Endodermal cell (in vitro differentiated cells): ENCODE data around the gene KHDC4. TPM values are rescaled to one million over a fixed set of nuclear protein-coding genes. Genes with fewer than 3 reads are reported as not detected.

Experiments
- DNase-seq: peaks from one replicate; pipeline ENCODE4 v3.0.0-alpha.2; 2017
- H3K27ac ChIP-seq: 2 replicates; pipeline ENCODE4 v1.5.1; 2013; ENCODE audit warnings: mild to moderate bottlenecking, low read depth, low read length, moderate library complexity
- H3K27me3 ChIP-seq: 2 replicates; pipeline ENCODE4 v1.6.1; 2013; ENCODE audit warnings: mild to moderate bottlenecking, low read length, moderate library complexity; ENCODE audit not compliant: insufficient read depth, control insufficient read depth, poor library complexity, severe bottlenecking
- H3K36me3 ChIP-seq: 2 replicates; pipeline ENCODE4 v1.7.0; 2013; ENCODE audit warnings: mild to moderate bottlenecking, low read length, moderate library complexity; ENCODE audit not compliant: control insufficient read depth, insufficient read depth
- H3K4me1 ChIP-seq: one replicate; pipeline ENCODE4 v1.7.0; 2013; ENCODE audit warnings: low read length; ENCODE audit not compliant: control insufficient read depth, insufficient read depth
- H3K4me3 ChIP-seq: 2 replicates; pipeline ENCODE4 v1.5.1; 2013; ENCODE audit warnings: mild to moderate bottlenecking, low read length, moderate library complexity
- H3K9ac ChIP-seq: 2 replicates; pipeline ENCODE4 v1.6.1; 2013; ENCODE audit warnings: mild to moderate bottlenecking, low read length, moderate library complexity; ENCODE audit not compliant: poor library complexity, severe bottlenecking; ENCODE audit errors: extremely low read depth
- H3K9me3 ChIP-seq: 2 replicates; pipeline ENCODE4 v1.6.1; 2013; ENCODE audit warnings: mild to moderate bottlenecking, low read length, moderate library complexity; ENCODE audit not compliant: control insufficient read depth
- H3K27ac Mint-ChIP-seq: 2 replicates; pipeline ENCODE4 v1.8.0; 2020; ENCODE audit warnings: mixed read lengths
- H3K27me3 Mint-ChIP-seq: 2 replicates; pipeline ENCODE4 v1.8.0; 2021; ENCODE audit warnings: mild to moderate bottlenecking, mixed read lengths; ENCODE audit not compliant: insufficient read depth
- H3K36me3 Mint-ChIP-seq: 2 replicates; pipeline ENCODE4 v1.8.0; 2020; ENCODE audit warnings: low read depth, mixed read lengths
- H3K4me1 Mint-ChIP-seq: 2 replicates; pipeline ENCODE4 v1.8.0; 2020; ENCODE audit warnings: mixed read lengths
- H3K4me3 Mint-ChIP-seq: 2 replicates; pipeline ENCODE4 v1.8.0; 2020; ENCODE audit warnings: mild to moderate bottlenecking, moderate library complexity, mixed read lengths
- H3K9me3 Mint-ChIP-seq: 2 replicates; pipeline ENCODE4 v1.8.0; 2020; ENCODE audit warnings: mild to moderate bottlenecking, mixed read lengths
- WGBS, 2 experiments: methylation state at CpG; one replicate each; pipeline versions ENCODE4 v1.1.5 to v1.1.7; 2013; ENCODE audit warnings: missing lambda C conversion rate in 2 of 2, mixed read lengths in 1 of 2; ENCODE audit not compliant: insufficient coverage in 1 of 2, insufficient read length in 1 of 2; 5-methylcytosine and 5-hydroxymethylcytosine counted together
- total RNA-seq, 2 donors: library from RNA; stranded (reverse); fragmentation: NEBNext Ultra II Directional in 1 of 2; extraction: Animal tissue kit (Norgen Biotek cat#: 25700) in 1 of 2; gene quantifications; 2 replicates in 1 of 2; 3 replicates in 1 of 2; pipeline ENCODE4 v1.2.1, GENCODE V29; 2021
- TF ChIP-seq, protein P1 (sequence below): fragments of 200-600 bp; sonication (generic); conservative IDR thresholded peaks from 2 replicates; pipeline ENCODE4 v1.5.0; 2021; ENCODE audit warnings: antibody characterized with exemption, mild to moderate bottlenecking

Gene KHDC4
- total RNA-seq, 2 donors from 2014 or later = 67.7 to 76.2 TPM

DNA sequence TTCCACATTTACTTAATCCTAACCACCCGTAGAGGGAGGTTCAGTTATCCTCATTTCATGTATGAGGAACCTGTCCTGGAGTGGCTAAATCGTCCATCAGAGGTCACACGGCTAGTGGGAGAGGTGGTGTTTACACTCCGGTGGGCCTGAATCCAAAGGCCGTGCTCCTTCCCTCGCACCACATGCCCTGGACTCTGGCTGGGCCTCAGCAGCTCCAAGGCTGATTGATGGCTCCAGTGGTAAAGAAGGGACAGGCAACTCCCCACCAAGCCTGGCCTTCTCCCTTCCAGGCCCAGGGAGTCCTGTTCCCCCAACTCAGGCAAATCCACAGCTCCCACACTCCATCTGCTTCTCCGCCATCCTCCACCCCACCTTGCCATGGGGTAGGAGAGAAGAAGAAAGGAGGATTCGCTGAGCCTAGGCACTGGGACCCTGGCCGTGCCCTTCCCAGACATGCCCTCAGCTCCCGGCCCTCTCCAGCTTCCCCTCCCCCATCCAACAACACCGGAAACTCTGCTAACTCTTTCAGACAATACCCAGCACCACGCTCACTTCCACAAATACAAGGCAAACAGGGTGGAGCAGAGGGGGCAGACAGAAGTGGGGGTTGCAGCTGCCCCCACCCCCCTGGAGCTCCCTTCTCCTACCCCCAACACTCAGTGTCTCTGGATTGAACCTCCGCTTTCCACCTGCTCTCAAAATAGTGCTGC is 33.3 kb upstream of the KHDC4 start:
- Mint-ChIP-seq H3K27ac (peak overlapping the region; percentile 84), H3K4me1 (peaks cover 56% of the 10 kb centered on the region), H3K27me3 (no peaks in the 10 kb centered on the region), H3K9me3 (no peaks in the 10 kb centered on the region), H3K4me3 (no peak overlapping the region), H3K36me3 (peaks cover 64% of the 10 kb centered on the region)
- H3K9ac ChIP-seq = no peak overlapping the region
- TF ChIP-seq, protein P1, sequence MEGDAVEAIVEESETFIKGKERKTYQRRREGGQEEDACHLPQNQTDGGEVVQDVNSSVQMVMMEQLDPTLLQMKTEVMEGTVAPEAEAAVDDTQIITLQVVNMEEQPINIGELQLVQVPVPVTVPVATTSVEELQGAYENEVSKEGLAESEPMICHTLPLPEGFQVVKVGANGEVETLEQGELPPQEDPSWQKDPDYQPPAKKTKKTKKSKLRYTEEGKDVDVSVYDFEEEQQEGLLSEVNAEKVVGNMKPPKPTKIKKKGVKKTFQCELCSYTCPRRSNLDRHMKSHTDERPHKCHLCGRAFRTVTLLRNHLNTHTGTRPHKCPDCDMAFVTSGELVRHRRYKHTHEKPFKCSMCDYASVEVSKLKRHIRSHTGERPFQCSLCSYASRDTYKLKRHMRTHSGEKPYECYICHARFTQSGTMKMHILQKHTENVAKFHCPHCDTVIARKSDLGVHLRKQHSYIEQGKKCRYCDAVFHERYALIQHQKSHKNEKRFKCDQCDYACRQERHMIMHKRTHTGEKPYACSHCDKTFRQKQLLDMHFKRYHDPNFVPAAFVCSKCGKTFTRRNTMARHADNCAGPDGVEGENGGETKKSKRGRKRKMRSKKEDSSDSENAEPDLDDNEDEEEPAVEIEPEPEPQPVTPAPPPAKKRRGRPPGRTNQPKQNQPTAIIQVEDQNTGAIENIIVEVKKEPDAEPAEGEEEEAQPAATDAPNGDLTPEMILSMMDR = no peak
- H3K36me3 ChIP-seq = peaks cover 75% of the 10 kb centered on the region
- H3K4me1 ChIP-seq = peaks cover 48% of the 10 kb centered on the region
- DNase-seq = no peak
- no peaks in the 10 kb centered on the region for H3K27me3 ChIP-seq
- WGBS, 2 experiments = 83 to 89% methylated on average over 3 to 11 of the region's 13 CpGs
- peak overlapping the region; percentile 92 for H3K27ac ChIP-seq
- H3K9me3 ChIP-seq = no peaks in the 10 kb centered on the region
- H3K4me3 ChIP-seq = no peak overlapping the region

DNA sequence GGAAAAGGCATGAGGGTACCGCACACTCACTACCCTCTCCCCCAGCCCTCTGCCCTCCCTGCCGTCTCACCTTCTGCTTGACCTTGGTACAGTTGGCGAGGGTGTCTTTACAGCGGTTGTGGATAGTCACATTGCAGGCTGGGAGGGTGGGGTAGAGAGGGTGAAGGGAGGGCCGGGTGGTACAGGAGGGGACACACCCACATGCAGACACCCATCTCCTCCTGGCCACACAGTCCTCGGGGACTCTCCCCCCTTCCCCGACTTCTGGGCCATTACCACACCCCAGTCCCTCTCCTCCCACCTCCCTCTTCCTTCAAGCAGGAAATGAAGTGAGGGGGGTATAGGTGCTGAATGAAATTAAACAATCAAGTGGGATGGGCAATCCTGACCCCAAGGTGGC is 32.5 kb upstream of the KHDC4 start:
- H3K4me1 ChIP-seq = peaks cover 47% of the 10 kb centered on the region
- TF ChIP-seq, protein P1 = no peak
- no peaks in the 10 kb centered on the region for H3K9me3 ChIP-seq
- Mint-ChIP-seq H3K4me1 (peaks cover 49% of the 10 kb centered on the region), H3K4me3 (no peak overlapping the region), H3K36me3 (peaks cover 68% of the 10 kb centered on the region), H3K27me3 (no peaks in the 10 kb centered on the region), H3K27ac (no peak overlapping the region), H3K9me3 (no peaks in the 10 kb centered on the region)
- H3K27me3 ChIP-seq = no peaks in the 10 kb centered on the region
- no CpG with 5 or more reads among the region's 7 CpGs for WGBS, 2 experiments
- no peak overlapping the region for H3K4me3 ChIP-seq
- H3K9ac ChIP-seq = no peak overlapping the region
- H3K27ac ChIP-seq = no peak overlapping the region
- H3K36me3 ChIP-seq = peaks cover 81% of the 10 kb centered on the region
- DNase-seq = no peak

DNA sequence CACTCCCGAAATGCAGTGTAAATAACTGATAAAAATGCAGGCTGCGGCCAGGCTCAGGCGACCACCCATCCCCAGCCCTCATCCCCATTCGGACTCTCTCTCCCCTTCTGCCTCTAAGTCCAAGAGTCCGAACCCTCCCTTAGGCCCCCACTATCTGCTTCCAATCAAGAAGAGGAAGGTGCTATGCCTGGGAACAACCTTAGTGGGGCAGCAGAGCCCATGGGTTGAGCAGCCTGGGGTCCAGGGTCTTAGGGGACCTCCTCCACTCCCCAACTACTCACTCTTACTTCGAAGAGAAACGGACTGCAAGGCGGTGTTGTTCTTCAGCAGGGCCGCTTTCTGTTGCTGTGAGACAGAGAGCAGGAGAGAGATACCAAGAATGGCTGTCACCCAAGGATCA is 31.9 kb upstream of the KHDC4 start:
- Histone ChIP-seq H3K27me3 (no peaks in the 10 kb centered on the region), H3K9me3 (no peaks in the 10 kb centered on the region), H3K4me1 (peaks cover 47% of the 10 kb centered on the region), H3K27ac (no peak overlapping the region), H3K36me3 (peaks cover 86% of the 10 kb centered on the region), H3K9ac (no peak overlapping the region), H3K4me3 (no peak overlapping the region)
- WGBS, 2 experiments = 87 to 100% methylated on average over 5 to 9 of the region's 9 CpGs
- Mint-ChIP-seq H3K27me3 (no peaks in the 10 kb centered on the region), H3K9me3 (no peaks in the 10 kb centered on the region), H3K4me1 (peaks cover 48% of the 10 kb centered on the region), H3K27ac (no peak overlapping the region), H3K4me3 (no peak overlapping the region), H3K36me3 (peaks cover 72% of the 10 kb centered on the region)
- TF ChIP-seq, protein P1 = peak; percentile 70
- DNase-seq = no peak
